HFF-Myc (cell line): ENCODE results near the gene LIPC.
A peak's percentile ranks its signal among the peaks of the same experiment; 100 is the strongest.

ENCODE experiments used
- DNase-seq: peaks from one replicate; pipeline ENCODE4 v3.0.0-alpha.2; 2011; ENCODE audit warnings: low read depth; ENCODE audit errors: extremely low read depth
- H3K4me3 ChIP-seq: replicated peaks from 2 replicates; pipeline ENCODE4 v1.5.1; 2011; ENCODE audit warnings: low read depth, mild to moderate bottlenecking, control low read depth, low read length
- TF ChIP-seq, protein P1 (sequence below): IDR thresholded peaks from 2 replicates; pipeline ENCODE4 v1.5.1; 2012; ENCODE audit warnings: mild to moderate bottlenecking, low read depth, low read length, control low read depth; ENCODE audit errors: missing control alignments

LIPC gene

DNA sequence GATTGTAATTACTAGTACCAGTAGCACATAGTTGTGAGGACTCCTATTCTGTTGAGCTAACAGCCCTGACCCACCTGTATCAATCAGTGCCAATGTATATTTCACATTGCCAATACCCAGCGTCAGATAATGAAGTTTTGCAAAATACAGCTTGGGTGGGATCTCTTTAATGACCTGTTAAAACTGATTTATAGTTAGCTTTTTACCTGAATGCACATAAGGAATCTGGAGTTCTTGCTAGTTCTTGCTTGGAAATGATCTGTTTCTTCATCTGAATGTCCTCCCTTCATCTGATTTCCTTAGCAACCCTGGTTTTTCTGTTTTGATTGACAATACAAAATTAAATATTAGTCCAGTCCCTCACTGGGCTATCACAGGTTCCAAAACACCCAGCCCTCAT is 62.8 kb downstream of the LIPC start:
- DNase-seq: no peak
- TF ChIP-seq, protein P1, sequence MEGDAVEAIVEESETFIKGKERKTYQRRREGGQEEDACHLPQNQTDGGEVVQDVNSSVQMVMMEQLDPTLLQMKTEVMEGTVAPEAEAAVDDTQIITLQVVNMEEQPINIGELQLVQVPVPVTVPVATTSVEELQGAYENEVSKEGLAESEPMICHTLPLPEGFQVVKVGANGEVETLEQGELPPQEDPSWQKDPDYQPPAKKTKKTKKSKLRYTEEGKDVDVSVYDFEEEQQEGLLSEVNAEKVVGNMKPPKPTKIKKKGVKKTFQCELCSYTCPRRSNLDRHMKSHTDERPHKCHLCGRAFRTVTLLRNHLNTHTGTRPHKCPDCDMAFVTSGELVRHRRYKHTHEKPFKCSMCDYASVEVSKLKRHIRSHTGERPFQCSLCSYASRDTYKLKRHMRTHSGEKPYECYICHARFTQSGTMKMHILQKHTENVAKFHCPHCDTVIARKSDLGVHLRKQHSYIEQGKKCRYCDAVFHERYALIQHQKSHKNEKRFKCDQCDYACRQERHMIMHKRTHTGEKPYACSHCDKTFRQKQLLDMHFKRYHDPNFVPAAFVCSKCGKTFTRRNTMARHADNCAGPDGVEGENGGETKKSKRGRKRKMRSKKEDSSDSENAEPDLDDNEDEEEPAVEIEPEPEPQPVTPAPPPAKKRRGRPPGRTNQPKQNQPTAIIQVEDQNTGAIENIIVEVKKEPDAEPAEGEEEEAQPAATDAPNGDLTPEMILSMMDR: no peak
- H3K4me3 ChIP-seq: no peak overlapping the region

DNA sequence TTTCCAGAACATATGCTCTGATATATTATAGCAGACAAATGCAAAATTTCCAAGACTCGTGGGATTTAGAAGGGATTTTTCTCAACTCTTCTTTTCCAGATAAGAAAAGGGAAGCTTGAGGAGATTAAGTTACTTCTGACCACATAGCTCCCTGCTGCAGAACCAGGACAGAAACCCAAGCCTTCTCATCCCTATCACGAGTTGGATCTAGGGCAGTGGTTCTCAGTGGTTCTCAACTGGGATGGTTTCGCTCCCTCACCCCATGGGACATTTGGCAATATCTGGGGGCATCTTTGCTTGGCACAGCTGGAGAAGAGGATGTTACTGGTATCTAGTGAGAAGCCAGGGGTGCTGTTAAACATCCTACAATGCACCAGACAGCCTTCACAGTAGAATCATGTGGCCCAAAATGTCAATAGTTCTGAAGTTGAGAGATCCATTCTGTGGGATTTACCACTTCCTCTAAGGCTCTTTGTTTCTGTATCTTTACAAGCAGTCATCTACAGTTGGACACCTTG is 64.2 kb downstream of the LIPC start:
- DNase-seq: no peak

DNA sequence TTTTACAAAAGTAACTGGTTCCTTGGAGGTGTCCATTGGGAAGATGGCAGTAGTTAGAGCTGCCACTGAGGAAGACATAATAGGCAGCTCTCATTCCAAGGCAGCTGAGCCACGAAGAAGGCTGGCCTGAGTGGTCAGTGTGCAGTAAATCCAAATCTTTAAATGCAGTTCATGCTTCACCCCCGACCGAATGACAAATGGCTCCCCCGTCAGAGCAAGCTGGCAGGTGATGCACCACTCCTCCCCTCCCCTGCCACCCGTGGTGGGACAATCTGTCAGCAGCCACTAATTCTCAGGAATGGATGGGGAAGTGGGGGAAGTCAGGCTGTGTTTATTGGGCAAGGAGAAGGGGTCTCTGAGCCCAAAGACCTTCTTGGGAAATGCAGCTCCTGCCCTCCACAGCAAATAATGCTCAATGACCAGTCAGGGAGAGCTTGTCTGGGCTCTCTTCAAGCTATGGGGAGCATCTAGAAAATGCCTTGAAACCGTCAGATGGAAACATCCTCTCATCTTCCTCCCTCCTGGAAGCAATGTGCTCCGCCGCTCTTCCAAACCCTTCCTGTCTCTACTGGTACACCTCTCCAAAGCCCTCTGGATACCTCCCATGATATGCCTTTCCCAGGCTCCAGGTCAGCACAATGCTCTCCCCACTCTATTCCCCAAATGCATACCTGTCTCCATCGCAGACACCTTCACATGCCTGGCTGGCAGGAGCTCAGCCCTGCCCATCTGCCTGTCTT is 65.4 kb downstream of the LIPC start:
- TF ChIP-seq, protein P1: no peak
- DNase-seq: no peak
- no peak overlapping the region for H3K4me3 ChIP-seq

More for the DNA sequence above, 64.2 kb downstream of the LIPC start:
- TF ChIP-seq, protein P1: no peak
- H3K4me3 ChIP-seq: no peak overlapping the region

DNA sequence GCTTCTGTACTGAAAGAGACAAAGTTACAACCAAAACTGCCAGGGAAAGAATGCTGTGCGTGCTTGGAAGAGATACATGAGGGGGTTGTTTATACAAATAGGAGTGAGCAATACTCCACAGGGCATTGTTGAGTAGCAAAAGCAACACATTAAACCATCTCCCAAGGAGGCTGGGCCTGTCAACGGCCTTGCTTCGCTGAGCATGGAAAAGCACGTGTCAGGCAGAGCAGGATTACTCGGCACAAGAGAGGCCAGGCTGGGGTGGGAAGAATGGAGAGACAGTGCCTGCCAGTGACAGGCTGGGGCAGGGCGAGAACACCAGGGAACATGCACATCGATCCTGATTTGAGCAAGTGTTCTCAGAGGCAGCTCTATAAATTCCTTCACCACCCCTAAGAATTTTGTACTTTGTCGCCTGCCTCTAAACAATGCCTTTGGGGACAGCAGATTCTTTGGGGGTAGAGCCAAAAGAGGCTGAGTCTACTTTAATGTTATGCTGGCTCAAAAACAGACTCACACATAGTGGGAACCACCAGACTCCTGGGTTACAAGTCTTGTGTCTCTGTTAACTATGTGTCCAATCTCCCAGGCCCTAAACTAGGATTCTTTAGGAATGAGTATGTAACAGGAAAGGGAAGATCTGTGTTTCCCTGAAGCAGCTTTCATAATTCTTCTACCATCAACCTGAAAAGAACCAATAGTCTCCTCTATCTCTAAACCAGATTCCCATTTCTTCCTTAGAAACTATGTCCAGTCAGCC is 67.2 kb downstream of the LIPC start:
- DNase-seq: peak; percentile 80
- H3K4me3 ChIP-seq: no peak overlapping the region
- TF ChIP-seq, protein P1: no peak

DNA sequence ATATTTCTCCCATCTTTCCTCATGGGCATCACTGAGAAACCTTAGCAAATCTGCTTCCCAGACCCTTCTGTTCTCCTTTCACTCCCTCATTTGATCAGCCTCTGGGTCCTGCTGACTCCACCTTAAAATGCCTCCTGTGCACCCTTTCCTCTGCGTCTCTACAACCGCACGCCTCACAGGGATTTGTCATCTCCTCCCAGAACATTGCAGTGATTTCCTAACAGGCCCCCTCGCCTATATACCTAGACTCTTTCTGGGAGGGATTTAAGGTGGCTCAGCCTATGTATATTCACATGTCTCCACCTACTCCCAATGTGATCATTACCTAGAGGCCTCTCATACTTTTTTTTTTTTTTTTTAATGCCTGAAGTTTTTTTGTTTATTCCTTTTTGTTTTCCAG is 69.2 kb downstream of the LIPC start:
- no peak overlapping the region for H3K4me3 ChIP-seq
- TF ChIP-seq, protein P1: no peak
- DNase-seq: no peak

DNA sequence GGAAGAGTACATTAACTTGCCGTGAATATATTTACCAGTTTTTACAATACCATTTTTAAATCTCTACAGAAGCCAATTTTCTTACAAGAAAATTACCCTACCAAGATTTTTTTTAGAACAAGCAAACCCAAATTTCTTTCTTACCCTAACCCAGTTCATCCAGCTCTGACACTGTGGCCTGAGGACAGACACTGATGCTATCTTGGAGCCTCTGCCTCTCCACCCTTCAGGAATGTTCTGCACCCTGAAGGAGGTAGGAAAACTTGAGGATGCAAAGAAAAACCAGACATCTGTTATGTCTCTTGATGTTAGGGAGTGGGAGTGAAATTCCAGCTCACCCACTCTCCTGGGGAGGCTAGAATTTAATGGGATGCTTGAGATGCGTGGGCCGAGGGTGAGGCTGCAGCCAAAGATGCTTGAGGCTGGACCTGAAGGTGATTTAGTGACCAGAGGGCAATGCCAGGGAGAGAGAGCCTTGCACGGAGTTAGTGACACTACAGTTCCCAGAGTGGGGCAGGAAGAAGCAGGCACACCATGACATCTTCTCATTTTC is 69.9 kb downstream of the LIPC start:
- DNase-seq: no peak

More for the DNA sequence above, 69.9 kb downstream of the LIPC start:
- no peak overlapping the region for H3K4me3 ChIP-seq
- TF ChIP-seq, protein P1: no peak
